RWPE2 (cell line): Measurements from ENCODE around the gene TCEANC2.
A peak's percentile ranks its signal among the peaks of the same experiment; 100 is the strongest.

ENCODE experiments used
- ATAC-seq: fragments of 200-7000 bp; cut with Tn5 transposase; 3 replicates; pipeline ENCODE4 v1.9.1; 2021; ENCODE audit warnings: low read depth
- DNase-seq: peaks from one replicate; pipeline ENCODE4 v3.0.0-alpha.2; 2020; ENCODE audit warnings: low spot score
- H3K27ac ChIP-seq: fragments of 450-650 bp; 2 replicates; pipeline ENCODE4 v1.5.1; 2017; ENCODE audit warnings: mild to moderate bottlenecking; ENCODE audit not compliant: poor library complexity, severe bottlenecking
- H3K27me3 ChIP-seq: fragments of 250-450 bp; sonication (Bioruptor Pico); 2 replicates; pipeline ENCODE4 v1.5.1; 2021; ENCODE audit warnings: mild to moderate bottlenecking, moderate library complexity; ENCODE audit not compliant: insufficient read depth, poor library complexity, severe bottlenecking
- H3K36me3 ChIP-seq: fragments of 250-450 bp; sonication (Bioruptor Pico); 2 replicates; pipeline ENCODE4 v1.5.1; 2020; ENCODE audit warnings: low read depth, mild to moderate bottlenecking, moderate library complexity
- H3K4me1 ChIP-seq: fragments of 250-450 bp; sonication (Bioruptor Pico); 2 replicates; pipeline ENCODE4 v1.5.1; 2021; ENCODE audit warnings: mild to moderate bottlenecking, moderate library complexity; ENCODE audit not compliant: insufficient read depth, poor library complexity, severe bottlenecking
- H3K4me3 ChIP-seq: fragments of 250-450 bp; sonication (Bioruptor Pico); 2 replicates; pipeline ENCODE4 v1.5.1; 2021; ENCODE audit warnings: mild to moderate bottlenecking, moderate library complexity; ENCODE audit not compliant: severe bottlenecking
- H3K9me3 ChIP-seq: fragments of 250-450 bp; sonication (Bioruptor Pico); 2 replicates; pipeline ENCODE4 v1.5.1; 2021; ENCODE audit warnings: mild to moderate bottlenecking, moderate library complexity; ENCODE audit not compliant: severe bottlenecking
- TF ChIP-seq, protein P1 (sequence below): fragments of 450-650 bp; IDR thresholded peaks from one replicate; pipeline ENCODE4 v1.5.1; 2017; ENCODE audit warnings: mild to moderate bottlenecking, moderate library complexity; ENCODE audit not compliant: poor library complexity, severe bottlenecking

TCEANC2 gene

DNA sequence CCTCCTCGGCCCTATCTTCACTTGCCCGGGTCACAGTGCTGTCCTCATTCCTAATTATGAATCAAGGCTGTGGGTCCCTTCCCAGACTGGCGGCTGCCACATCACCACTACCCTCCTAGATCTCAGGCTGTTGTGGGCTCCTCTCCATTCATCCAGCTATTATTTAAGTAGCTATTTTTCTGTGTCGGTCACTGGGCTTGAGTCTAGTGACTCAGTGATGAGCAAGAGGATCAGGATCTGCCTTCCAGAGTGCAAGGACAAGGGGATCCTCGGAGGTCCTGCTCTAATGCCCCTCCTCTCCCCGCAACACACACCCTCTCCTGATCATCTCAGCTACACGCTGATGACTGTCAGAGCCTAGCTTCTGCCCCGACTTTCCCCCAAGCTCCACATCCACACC lies 65.3 kb downstream of the TCEANC2 start:
- no peak overlapping the region for H3K4me3 ChIP-seq
- H3K27ac ChIP-seq, result no peak overlapping the region
- no peak for DNase-seq

DNA sequence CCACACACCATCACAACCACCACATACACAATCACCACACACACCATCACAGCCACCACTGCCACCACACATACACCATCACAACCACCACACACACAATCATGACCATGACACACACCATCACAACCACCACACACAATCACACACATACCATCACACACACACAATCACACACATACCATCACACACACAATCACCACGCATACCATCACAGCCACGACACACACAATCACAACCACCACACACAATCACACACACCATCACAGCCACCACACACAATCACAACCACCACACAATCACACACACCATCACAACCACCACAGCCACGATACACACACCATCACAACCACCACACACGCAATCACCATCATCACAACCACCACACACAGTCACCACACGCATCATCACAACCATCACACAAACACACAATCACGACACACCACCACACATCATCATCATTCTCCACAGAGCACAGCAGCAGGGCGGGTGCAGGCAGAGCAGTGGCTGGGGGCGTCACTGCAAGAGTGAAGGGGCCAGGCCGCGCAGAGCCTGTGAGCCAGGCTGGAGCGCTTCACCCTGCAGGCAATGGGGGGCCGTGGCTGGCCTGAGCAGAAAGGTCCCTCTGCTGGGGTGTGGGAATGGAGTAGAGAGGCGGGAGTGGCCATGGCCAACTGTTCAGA lies 66.8 kb downstream of the TCEANC2 start:
- TF ChIP-seq, protein P1, sequence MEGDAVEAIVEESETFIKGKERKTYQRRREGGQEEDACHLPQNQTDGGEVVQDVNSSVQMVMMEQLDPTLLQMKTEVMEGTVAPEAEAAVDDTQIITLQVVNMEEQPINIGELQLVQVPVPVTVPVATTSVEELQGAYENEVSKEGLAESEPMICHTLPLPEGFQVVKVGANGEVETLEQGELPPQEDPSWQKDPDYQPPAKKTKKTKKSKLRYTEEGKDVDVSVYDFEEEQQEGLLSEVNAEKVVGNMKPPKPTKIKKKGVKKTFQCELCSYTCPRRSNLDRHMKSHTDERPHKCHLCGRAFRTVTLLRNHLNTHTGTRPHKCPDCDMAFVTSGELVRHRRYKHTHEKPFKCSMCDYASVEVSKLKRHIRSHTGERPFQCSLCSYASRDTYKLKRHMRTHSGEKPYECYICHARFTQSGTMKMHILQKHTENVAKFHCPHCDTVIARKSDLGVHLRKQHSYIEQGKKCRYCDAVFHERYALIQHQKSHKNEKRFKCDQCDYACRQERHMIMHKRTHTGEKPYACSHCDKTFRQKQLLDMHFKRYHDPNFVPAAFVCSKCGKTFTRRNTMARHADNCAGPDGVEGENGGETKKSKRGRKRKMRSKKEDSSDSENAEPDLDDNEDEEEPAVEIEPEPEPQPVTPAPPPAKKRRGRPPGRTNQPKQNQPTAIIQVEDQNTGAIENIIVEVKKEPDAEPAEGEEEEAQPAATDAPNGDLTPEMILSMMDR, result no peak
- Histone ChIP-seq H3K9me3 (no peaks in the 10 kb centered on the region), H3K4me1 (no peaks in the 10 kb centered on the region), H3K27ac (no peak overlapping the region), H3K36me3 (no peaks in the 10 kb centered on the region), H3K4me3 (no peak overlapping the region), H3K27me3 (no peaks in the 10 kb centered on the region)
- ATAC-seq, result no peak
- no peak for DNase-seq

More for the DNA sequence above, 65.3 kb downstream of the TCEANC2 start:
- no peaks in the 10 kb centered on the region for H3K36me3 ChIP-seq
- H3K9me3 ChIP-seq, result no peaks in the 10 kb centered on the region
- peak; percentile 47 for ATAC-seq
- H3K27me3 ChIP-seq, result no peaks in the 10 kb centered on the region
- TF ChIP-seq, protein P1, result no peak
- H3K4me1 ChIP-seq, result no peaks in the 10 kb centered on the region

DNA sequence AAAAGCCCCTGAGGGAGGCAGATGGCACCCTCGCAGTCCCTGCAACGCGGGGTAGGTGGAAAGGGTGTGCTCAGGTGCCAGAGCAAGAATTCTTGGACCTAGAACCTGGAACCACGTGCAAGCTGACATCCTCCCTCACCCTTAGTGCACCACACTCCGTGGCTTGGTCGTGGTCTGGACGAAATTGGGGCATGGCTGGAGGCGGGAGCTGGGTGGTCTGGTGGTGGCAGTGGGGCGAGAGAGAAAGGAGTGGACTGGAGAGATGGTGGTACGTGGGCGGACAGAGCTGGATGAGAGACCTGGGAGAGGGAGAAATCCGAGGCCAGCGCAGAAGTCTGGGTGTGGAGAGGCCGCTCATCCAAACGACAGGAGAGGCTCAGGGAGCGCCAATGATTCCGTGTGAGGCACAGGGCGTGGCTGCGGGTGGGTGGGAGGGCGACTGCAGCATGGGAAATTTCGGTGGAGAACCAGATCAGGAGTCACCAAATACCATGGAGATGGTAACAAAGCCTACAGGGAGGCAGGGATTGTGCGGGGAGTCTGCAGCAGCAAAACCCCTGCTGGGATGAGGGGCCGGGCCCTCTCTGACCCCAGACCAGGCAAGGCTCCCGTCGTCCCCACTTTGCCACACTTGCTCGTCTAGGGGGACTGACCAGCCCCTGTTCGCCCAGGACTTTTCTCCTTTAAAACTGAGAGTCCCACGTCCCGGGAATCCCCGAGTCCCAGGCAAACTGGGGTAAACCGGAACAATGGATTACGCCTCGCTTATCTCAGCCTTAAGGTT lies 67.5 kb downstream of the TCEANC2 start:
- no peak for DNase-seq
- Histone ChIP-seq H3K27ac (no peak overlapping the region), H3K36me3 (no peaks in the 10 kb centered on the region), H3K27me3 (no peaks in the 10 kb centered on the region), H3K4me1 (no peaks in the 10 kb centered on the region), H3K9me3 (no peaks in the 10 kb centered on the region), H3K4me3 (no peak overlapping the region)
- TF ChIP-seq, protein P1, result no peak
- no peak for ATAC-seq

DNA sequence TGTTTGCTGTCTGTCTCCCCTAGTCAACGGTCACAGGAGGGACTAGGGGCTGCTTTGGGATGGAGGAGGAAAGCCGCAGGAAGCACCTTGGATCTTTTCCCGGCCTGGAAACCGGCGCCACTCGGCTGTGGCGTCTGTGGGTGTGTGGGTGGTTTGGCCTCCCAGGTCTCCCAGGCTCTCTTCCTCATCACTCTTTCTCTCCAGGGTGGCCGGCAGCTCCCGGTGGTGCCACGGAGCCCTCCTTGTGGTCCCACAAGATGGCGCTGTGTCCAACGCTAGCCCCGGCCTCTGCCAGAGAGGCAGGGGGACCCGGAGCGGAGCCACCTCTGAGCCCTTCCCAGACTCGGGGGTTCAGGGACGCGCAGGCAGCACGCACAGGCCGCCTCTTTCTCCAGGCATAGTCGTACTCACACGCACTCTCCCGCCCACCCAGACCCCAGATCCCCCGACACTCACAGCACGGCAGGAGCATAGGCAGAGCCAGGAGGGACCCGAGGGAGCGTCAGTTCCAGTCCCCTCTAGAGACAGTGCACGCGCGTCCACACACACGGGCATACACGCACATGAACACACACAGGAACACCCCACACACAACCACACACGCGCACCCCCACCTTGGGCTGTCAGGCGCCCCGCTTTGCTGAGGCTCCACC lies 68.2 kb downstream of the TCEANC2 start:
- peak; percentile 69 for ATAC-seq
- H3K4me1 ChIP-seq, result no peaks in the 10 kb centered on the region
- TF ChIP-seq, protein P1, result peak; percentile 66
- H3K27ac ChIP-seq, result no peak overlapping the region
- H3K27me3 ChIP-seq, result no peaks in the 10 kb centered on the region
- H3K36me3 ChIP-seq, result no peaks in the 10 kb centered on the region
- DNase-seq, result no peak
- H3K9me3 ChIP-seq, result no peaks in the 10 kb centered on the region
- H3K4me3 ChIP-seq, result no peak overlapping the region
